CD8-positive, alpha-beta memory T cell (primary cell): ENCODE measurements around the gene ATXN1. TPM values are rescaled to one million over a fixed set of nuclear protein-coding genes. Genes with fewer than 3 reads are reported as not detected.

Experiments
- CTCF ChIA-PET: fragments of 350-600 bp; sonication (Branson Sonifier 250); formaldehyde crosslinking; loops from one replicate; lab custom pipeline; 2021; ENCODE audit warnings: antibody characterized with exemption; lab: Charles Lee
- POLR2A ChIA-PET: fragments of 350-600 bp; sonication (Branson Sonifier 250); formaldehyde crosslinking; loops from one replicate; lab custom pipeline; 2021; ENCODE audit warnings: antibody characterized with exemption; lab: Charles Lee
- DNase-seq, 5 donors: peaks; one replicate each; pipeline versions ENCODE4 v3.0.0 to v3.0.0-alpha.2; 2020 to 2022; ENCODE audit warnings: mixed read lengths in 1 of 5
- H3K27ac ChIP-seq: one replicate; pipeline ENCODE4 v1.7.0; 2013; ENCODE audit warnings: low read depth, mild to moderate bottlenecking, low read length, moderate library complexity
- H3K27me3 ChIP-seq: 2 replicates; pipeline ENCODE4 v1.7.0; 2013; ENCODE audit warnings: low read length, mild to moderate bottlenecking; ENCODE audit not compliant: insufficient read depth, poor library complexity, severe bottlenecking
- H3K36me3 ChIP-seq: 2 replicates; pipeline ENCODE4 v1.7.0; 2013; ENCODE audit warnings: mild to moderate bottlenecking, low read length, moderate library complexity; ENCODE audit not compliant: insufficient read depth
- H3K4me1 ChIP-seq: 2 replicates; pipeline ENCODE4 v1.7.0; 2013; ENCODE audit warnings: mild to moderate bottlenecking, low read length, moderate library complexity; ENCODE audit not compliant: insufficient read depth
- H3K4me3 ChIP-seq: 2 replicates; pipeline ENCODE4 v1.7.0; 2013; ENCODE audit warnings: mild to moderate bottlenecking, low read length
- H3K9me3 ChIP-seq: 2 replicates; pipeline ENCODE4 v1.7.0; 2013; ENCODE audit warnings: mild to moderate bottlenecking, low read length
- H3K27ac Mint-ChIP-seq, 8 donors: one replicate each; pipeline ENCODE4 v1.8.0; 2020 to 2021; ENCODE audit warnings: mixed read lengths in 8 of 8, mild to moderate bottlenecking in 6 of 8, inconsistent platforms in 3 of 8, moderate library complexity in 3 of 8
- H3K27me3 Mint-ChIP-seq, 2 donors: one replicate each; pipeline ENCODE4 v1.8.0; 2020 to 2021; ENCODE audit warnings: mixed read lengths in 2 of 2, mild to moderate bottlenecking in 1 of 2, moderate library complexity in 1 of 2
- H3K36me3 Mint-ChIP-seq, 3 donors: one replicate each; pipeline ENCODE4 v1.8.0; 2020 to 2021; ENCODE audit warnings: mixed read lengths in 3 of 3, inconsistent platforms in 1 of 3, mild to moderate bottlenecking in 1 of 3
- H3K4me1 Mint-ChIP-seq, 3 donors: one replicate each; pipeline ENCODE4 v1.8.0; 2020 to 2021; ENCODE audit warnings: mixed read lengths in 3 of 3, inconsistent platforms in 1 of 3, mild to moderate bottlenecking in 1 of 3
- H3K4me3 Mint-ChIP-seq, 7 donors: one replicate each; pipeline ENCODE4 v1.8.0; 2020 to 2021; ENCODE audit warnings: mixed read lengths in 7 of 7, mild to moderate bottlenecking in 6 of 7, moderate library complexity in 4 of 7, inconsistent platforms in 2 of 7
- H3K9me3 Mint-ChIP-seq, 5 donors: one replicate each; pipeline ENCODE4 v1.8.0; 2020 to 2022; ENCODE audit warnings: mixed read lengths in 5 of 5, mild to moderate bottlenecking in 3 of 5, moderate library complexity in 2 of 5, inconsistent platforms in 1 of 5
- polyA plus RNA-seq: library from polyadenylated mRNA; unstranded; fragments of 300-500 nt; fragmentation: Illumina TruSeq; gene quantifications from one replicate; pipeline ENCODE4 v1.2.3, GENCODE V29; 2021
- total RNA-seq, 2 experiments: library from RNA; stranded (reverse); gene quantifications; one replicate each; pipeline ENCODE4 v1.2.3, GENCODE V29; 2021

ATXN1 gene
- total and polyA plus RNA-seq, 3 experiments from 2014 or later, result 20.0 to 114 (median 111) TPM

GRCh38 chr6:16803294-16804200 is 42.3 kb upstream of the ATXN1 start:
- Histone ChIP-seq H3K27ac (no peak overlapping the region), H3K4me1 (no peaks in the 10 kb centered on the region), H3K4me3 (no peak overlapping the region), H3K9me3 (no peaks in the 10 kb centered on the region), H3K27me3 (no peaks in the 10 kb centered on the region), H3K36me3 (no peaks in the 10 kb centered on the region)
- Mint-ChIP-seq H3K27ac (peak overlapping the region in 1 of 8 donors; percentile 17), H3K4me1 (no peaks in the 10 kb centered on the region), H3K36me3 (no peaks in the 10 kb centered on the region), H3K4me3 (no peak overlapping the region), H3K27me3 (no peaks in the 10 kb centered on the region), H3K9me3 (no peaks in the 10 kb centered on the region)
- POLR2A ChIA-PET, result no interaction called here
- DNase-seq, result no peak
- CTCF ChIA-PET, result no interaction called here

GRCh38 chr6:16802071-16802470 is 40.8 kb upstream of the ATXN1 start:
- ChIA-PET POLR2A (interaction anchor here (0.5 kb wide), 1 partner anchor 412 kb away, joined by 4 read pairs; no protein-coding TSS in a partner anchor), CTCF (no interaction called here)
- no peaks in the 10 kb centered on the region for H3K4me1 ChIP-seq
- H3K36me3 ChIP-seq, result no peaks in the 10 kb centered on the region
- DNase-seq, result no peak
- Mint-ChIP-seq H3K27me3 (no peaks in the 10 kb centered on the region), H3K9me3 (no peaks in the 10 kb centered on the region), H3K36me3 (no peaks in the 10 kb centered on the region), H3K4me1 (no peaks in the 10 kb centered on the region), H3K4me3 (no peak overlapping the region), H3K27ac (no peak overlapping the region)
- no peak overlapping the region for H3K27ac ChIP-seq
- H3K27me3 ChIP-seq, result no peaks in the 10 kb centered on the region
- H3K4me3 ChIP-seq, result no peak overlapping the region
- no peaks in the 10 kb centered on the region for H3K9me3 ChIP-seq

DNA sequence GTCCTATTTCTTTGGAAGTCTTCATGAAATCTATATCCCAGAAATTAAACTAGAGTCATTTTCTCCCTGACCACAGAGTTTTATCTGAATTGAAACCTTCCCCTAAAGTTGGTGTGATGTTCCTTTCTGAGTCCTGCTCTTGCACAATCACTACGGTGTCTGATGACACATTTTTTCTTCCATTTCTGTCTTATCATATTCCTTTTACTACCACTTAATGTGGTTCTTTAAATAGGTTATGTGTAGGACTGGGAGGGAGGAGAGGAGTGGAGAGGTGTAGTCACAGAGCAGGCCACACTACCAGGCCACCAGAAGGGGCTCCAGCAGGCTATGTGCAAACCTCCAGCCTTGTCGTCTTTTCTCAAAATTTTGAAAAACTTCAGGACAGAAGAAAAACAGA is 39.7 kb upstream of the ATXN1 start:
- no peak for DNase-seq
- no peak overlapping the region for H3K27ac Mint-ChIP-seq
- H3K9me3 ChIP-seq, result no peaks in the 10 kb centered on the region
- H3K36me3 Mint-ChIP-seq, result no peaks in the 10 kb centered on the region
- no peaks in the 10 kb centered on the region for H3K4me1 Mint-ChIP-seq
- H3K9me3 Mint-ChIP-seq, result no peaks in the 10 kb centered on the region
- no peak overlapping the region for H3K4me3 ChIP-seq
- H3K36me3 ChIP-seq, result no peaks in the 10 kb centered on the region
- no peak overlapping the region for H3K4me3 Mint-ChIP-seq
- no peak overlapping the region for H3K27ac ChIP-seq
- POLR2A ChIA-PET, result no interaction called here
- CTCF ChIA-PET, result no interaction called here
- H3K27me3 ChIP-seq, result no peaks in the 10 kb centered on the region
- H3K27me3 Mint-ChIP-seq, result no peaks in the 10 kb centered on the region
- H3K4me1 ChIP-seq, result no peaks in the 10 kb centered on the region

- no peaks in the 10 kb centered on the region for H3K4me1 ChIP-seq
- Mint-ChIP-seq H3K4me3 (no peak overlapping the region), H3K27ac (no peak overlapping the region), H3K27me3 (no peaks in the 10 kb centered on the region), H3K9me3 (no peaks in the 10 kb centered on the region), H3K4me1 (no peaks in the 10 kb centered on the region), H3K36me3 (no peaks in the 10 kb centered on the region)
- no peak overlapping the region for H3K27ac ChIP-seq
- H3K9me3 ChIP-seq, result no peaks in the 10 kb centered on the region
- ChIA-PET CTCF (no interaction called here), POLR2A (no interaction called here)
- H3K36me3 ChIP-seq, result no peaks in the 10 kb centered on the region
- no peak overlapping the region for H3K4me3 ChIP-seq
- no peak for DNase-seq
- H3K27me3 ChIP-seq, result no peaks in the 10 kb centered on the region
Measured at GRCh38 chr6:16800341-16800740, 39.1 kb upstream of the ATXN1 start.

DNA sequence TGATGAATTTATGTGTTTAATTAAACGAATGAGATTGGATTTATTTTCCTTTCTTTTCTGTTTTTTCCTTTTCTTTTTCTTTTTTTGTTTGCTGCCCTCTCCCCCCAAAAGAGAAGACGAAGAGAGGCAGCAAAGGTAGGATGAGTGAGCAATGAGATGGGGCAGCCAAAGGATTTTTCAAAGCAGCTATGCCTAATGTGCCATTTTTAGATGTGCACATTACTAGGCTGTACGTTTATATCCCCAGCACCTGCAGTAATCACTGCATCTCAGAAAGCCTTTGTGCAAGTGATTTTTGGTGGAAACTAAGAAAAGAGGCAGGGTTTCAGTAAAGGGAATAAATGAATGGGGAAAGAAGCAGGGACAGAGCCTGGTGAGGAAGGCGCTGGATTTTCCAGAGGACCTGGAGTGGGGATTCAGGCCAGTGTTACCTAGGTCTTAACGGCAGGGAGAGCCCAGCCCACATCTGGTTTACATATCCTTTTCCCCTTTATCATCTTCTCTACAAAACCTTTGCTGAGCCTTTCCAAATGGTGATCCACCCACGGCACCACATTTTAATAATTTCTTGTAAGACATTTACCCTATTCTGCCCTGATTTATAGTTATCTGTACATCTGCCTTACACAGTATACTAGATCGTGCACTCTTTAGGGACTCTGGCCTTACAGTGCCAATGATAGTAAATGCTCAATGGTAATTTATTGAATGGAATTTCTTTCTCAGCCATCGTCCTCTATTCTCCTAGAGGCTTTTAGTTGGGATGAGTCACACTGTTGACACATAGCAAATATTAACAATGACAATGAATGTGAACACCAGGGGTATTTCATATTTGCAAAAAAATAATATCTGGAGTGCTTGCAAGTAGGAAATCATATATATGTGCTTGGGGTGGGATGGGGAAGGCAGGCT is 38.3 kb upstream of the ATXN1 start:
- Histone ChIP-seq H3K4me1 (no peaks in the 10 kb centered on the region), H3K4me3 (no peak overlapping the region), H3K36me3 (no peaks in the 10 kb centered on the region), H3K27ac (no peak overlapping the region), H3K9me3 (no peaks in the 10 kb centered on the region), H3K27me3 (no peaks in the 10 kb centered on the region)
- H3K4me3 Mint-ChIP-seq, result no peak overlapping the region
- no peaks in the 10 kb centered on the region for H3K27me3 Mint-ChIP-seq
- H3K9me3 Mint-ChIP-seq, result no peaks in the 10 kb centered on the region
- POLR2A ChIA-PET, result no interaction called here
- H3K36me3 Mint-ChIP-seq, result no peaks in the 10 kb centered on the region
- CTCF ChIA-PET, result no interaction called here
- no peaks in the 10 kb centered on the region for H3K4me1 Mint-ChIP-seq
- DNase-seq, result no peak
- peak overlapping the region in 1 of 8 donors; percentile 70 for H3K27ac Mint-ChIP-seq

DNA sequence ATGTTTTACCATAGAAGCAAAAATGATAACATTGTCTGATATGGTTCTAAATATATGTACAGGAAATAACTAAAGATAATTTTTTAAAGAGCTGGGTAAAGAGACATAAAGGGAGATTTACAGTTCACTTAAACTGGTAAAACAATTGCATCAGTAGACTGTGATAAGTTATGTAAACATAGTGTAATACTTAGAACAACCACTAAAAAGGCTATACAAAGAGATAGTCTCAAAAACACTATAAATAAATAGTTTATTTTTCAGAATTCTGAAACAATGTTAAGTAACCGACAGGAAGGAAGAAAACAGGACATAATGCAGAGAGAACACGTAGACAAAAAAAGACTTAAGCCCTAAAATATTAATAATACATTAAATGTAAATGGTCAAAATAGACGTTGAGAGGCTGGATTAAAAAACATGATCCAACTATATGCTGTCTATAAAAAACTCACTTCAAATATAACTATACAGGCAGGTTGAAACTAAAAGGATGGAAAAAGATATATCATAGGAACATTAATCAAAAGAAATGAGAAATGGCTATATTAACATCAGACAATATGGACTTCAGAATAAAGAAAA is 32.7 kb upstream of the ATXN1 start:
- Histone ChIP-seq H3K9me3 (no peaks in the 10 kb centered on the region), H3K27me3 (no peaks in the 10 kb centered on the region), H3K36me3 (no peaks in the 10 kb centered on the region), H3K4me1 (no peaks in the 10 kb centered on the region), H3K27ac (no peak overlapping the region), H3K4me3 (no peak overlapping the region)
- Mint-ChIP-seq H3K4me3 (no peak overlapping the region), H3K9me3 (peaks cover 0 to 8% (median 0%) of the 10 kb centered on the region in 5 donors), H3K27ac (no peak overlapping the region), H3K4me1 (no peaks in the 10 kb centered on the region), H3K27me3 (peaks cover 2 to 3% of the 10 kb centered on the region in 2 donors), H3K36me3 (peaks cover 0 to 9% (median 5%) of the 10 kb centered on the region in 3 donors)
- CTCF ChIA-PET, result no interaction called here
- POLR2A ChIA-PET, result no interaction called here
- DNase-seq, result no peak

- no peak overlapping the region for H3K27ac Mint-ChIP-seq
- H3K4me3 Mint-ChIP-seq, result no peak overlapping the region
- peaks cover 0 to 30% (median 8%) of the 10 kb centered on the region in 3 donors for H3K36me3 Mint-ChIP-seq
- no peaks in the 10 kb centered on the region for H3K9me3 ChIP-seq
- H3K27me3 Mint-ChIP-seq, result peaks cover 4 to 6% of the 10 kb centered on the region in 2 donors
- no peaks in the 10 kb centered on the region for H3K27me3 ChIP-seq
- ChIA-PET CTCF (no interaction called here), POLR2A (no interaction called here)
- H3K27ac ChIP-seq, result no peak overlapping the region
- H3K9me3 Mint-ChIP-seq, result peaks cover 0 to 15% (median 8%) of the 10 kb centered on the region in 5 donors
- H3K36me3 ChIP-seq, result no peaks in the 10 kb centered on the region
- DNase-seq, result no peak
- peaks cover 9 to 18% (median 10%) of the 10 kb centered on the region in 3 donors for H3K4me1 Mint-ChIP-seq
- H3K4me3 ChIP-seq, result no peak overlapping the region
- H3K4me1 ChIP-seq, result no peaks in the 10 kb centered on the region
Measured at GRCh38 chr6:16789329-16790038, 28.2 kb upstream of the ATXN1 start.
